MM.1S (cell line): ENCODE results near the gene CCDC8.

Experiments used
- DNase-seq: peaks from one replicate; pipeline ENCODE4 v3.0.0-alpha.2; 2015
- H2AFZ ChIP-seq: fragments of 300-600 bp; sonication (generic); 2 replicates; pipeline ENCODE4 v1.6.0; 2016; ENCODE audit warnings: antibody characterized with exemption, low read length
- H3F3A ChIP-seq: fragments of 300-600 bp; sonication (generic); 2 replicates; pipeline ENCODE4 v1.6.1; 2016; ENCODE audit warnings: mild to moderate bottlenecking, antibody characterized with exemption, low read length, moderate library complexity, mixed read lengths; ENCODE audit not compliant: insufficient read depth
- H3K27ac ChIP-seq: fragments of 300-600 bp; sonication (generic); 2 replicates; pipeline ENCODE4 v1.5.1; 2016; ENCODE audit warnings: mild to moderate bottlenecking, low read length
- H3K27me3 ChIP-seq: fragments of 300-600 bp; sonication (generic); replicated peaks from 2 replicates; pipeline ENCODE4 v1.6.0; 2016; ENCODE audit warnings: low read length; ENCODE audit not compliant: insufficient read depth
- H3K36me3 ChIP-seq: fragments of 300-600 bp; sonication (generic); replicated peaks from 2 replicates; pipeline ENCODE4 v1.6.1; 2016; ENCODE audit warnings: mild to moderate bottlenecking, low read length, mixed read lengths; ENCODE audit not compliant: insufficient read depth
- H3K4me1 ChIP-seq: fragments of 300-600 bp; sonication (generic); 2 replicates; pipeline ENCODE4 v1.6.1; 2016; ENCODE audit warnings: low read length, mixed read lengths
- H3K4me2 ChIP-seq: fragments of 300-600 bp; sonication (generic); 2 replicates; pipeline ENCODE4 v1.6.0; 2016; ENCODE audit warnings: low read depth, low read length
- H3K4me3 ChIP-seq: fragments of 300-600 bp; sonication (generic); 2 replicates; pipeline ENCODE4 v1.5.1; 2016; ENCODE audit warnings: low read length, mixed read lengths
- H3K79me2 ChIP-seq: fragments of 300-600 bp; sonication (generic); 2 replicates; pipeline ENCODE4 v1.6.1; 2016; ENCODE audit warnings: mixed run types, low read length, mixed read lengths
- H3K9ac ChIP-seq: fragments of 300-600 bp; sonication (generic); 2 replicates; pipeline ENCODE4 v1.6.1; 2016; ENCODE audit warnings: low read length, mixed read lengths
- H3K9me2 ChIP-seq: fragments of 300-600 bp; sonication (generic); replicated peaks from 2 replicates; pipeline ENCODE4 v1.6.1; 2016; ENCODE audit warnings: mild to moderate bottlenecking, low read length, mixed read lengths; ENCODE audit not compliant: insufficient read depth
- H3K9me3 ChIP-seq: fragments of 300-600 bp; sonication (generic); replicated peaks from 2 replicates; pipeline ENCODE4 v1.6.1; 2016; ENCODE audit warnings: mild to moderate bottlenecking, low read length, mixed read lengths; ENCODE audit not compliant: insufficient read depth
- H4K20me1 ChIP-seq: fragments of 300-600 bp; sonication (generic); 2 replicates; pipeline ENCODE4 v1.6.1; 2016; ENCODE audit warnings: mild to moderate bottlenecking, low read length, moderate library complexity, mixed read lengths; ENCODE audit not compliant: insufficient read depth
- CTCF ChIP-seq: fragments of 300-600 bp; sonication (generic); IDR thresholded peaks from 2 replicates; pipeline ENCODE4 v1.5.1; 2016; ENCODE audit warnings: antibody characterized with exemption, low read length, mixed read lengths
- EZH2 ChIP-seq: fragments of 300-600 bp; sonication (generic); optimal IDR thresholded peaks from 2 replicates; pipeline ENCODE3; 2017; ENCODE audit warnings: low read depth, mild to moderate bottlenecking, antibody characterized with exemption, low read length, mixed read lengths
- EZH2phosphoT487 ChIP-seq: fragments of 300-600 bp; sonication (generic); IDR thresholded peaks from 2 replicates; pipeline ENCODE4 v1.6.1; 2018; ENCODE audit warnings: antibody characterized with exemption, low read length

CCDC8 gene

GRCh38 chr19:46374536-46375475, 38.6 kb downstream of the CCDC8 start:
- Histone ChIP-seq H3K4me3 (no peak overlapping the region), H3K27ac (no peak overlapping the region), H3K36me3 (no peaks in the 10 kb centered on the region), H3K9me2 (no peaks in the 10 kb centered on the region), H2AFZ (no peak overlapping the region), H3K27me3 (no peaks in the 10 kb centered on the region), H3K4me1 (no peaks in the 10 kb centered on the region), H3K9ac (no peak overlapping the region), H3F3A (no peaks in the 10 kb centered on the region), H3K79me2 (peaks cover 51% of the 10 kb centered on the region), H4K20me1 (no peaks in the 10 kb centered on the region), H3K9me3 (no peaks in the 10 kb centered on the region), H3K4me2 (no peak overlapping the region)
- TF ChIP-seq CTCF: no peak
- TF ChIP-seq EZH2: no peak
- TF ChIP-seq EZH2phosphoT487: no peak
- no peak for DNase-seq

GRCh38 chr19:46373491-46374359, 39.6 kb downstream of the CCDC8 start:
- Histone ChIP-seq H3K4me2 (no peak overlapping the region), H3K9ac (no peak overlapping the region), H3F3A (no peaks in the 10 kb centered on the region)

More at GRCh38 chr19:46373491-46374359, 39.6 kb downstream of the CCDC8 start:
- DNase-seq: no peak
- TF ChIP-seq EZH2phosphoT487: no peak
- no peak for TF ChIP-seq CTCF
- no peak for TF ChIP-seq EZH2
- H3K9me3 ChIP-seq: no peaks in the 10 kb centered on the region
- no peaks in the 10 kb centered on the region for H3K9me2 ChIP-seq
- no peaks in the 10 kb centered on the region for H3K27me3 ChIP-seq
- peaks cover 56% of the 10 kb centered on the region for H3K79me2 ChIP-seq
- H4K20me1 ChIP-seq: no peaks in the 10 kb centered on the region
- H3K4me3 ChIP-seq: no peak overlapping the region
- no peak overlapping the region for H3K27ac ChIP-seq
- no peak overlapping the region for H2AFZ ChIP-seq
- H3K4me1 ChIP-seq: no peaks in the 10 kb centered on the region
- H3K36me3 ChIP-seq: no peaks in the 10 kb centered on the region
